ENCODE results near the gene NUCB2.
"Not testable (repeated sequence)": the region's sequence is repeated elsewhere in the genome, so short reads cannot be mapped to it uniquely, and the experiment has no call there.

GRCh38 chr11:17242954-17243353 lies 33.6 kb upstream of the NUCB2 start:
- not testable (repeated sequence) for TF ChIP-seq POLR2A (IDR thresholded peaks at IDR 0.05)
- TF ChIP-seq, protein P1, sequence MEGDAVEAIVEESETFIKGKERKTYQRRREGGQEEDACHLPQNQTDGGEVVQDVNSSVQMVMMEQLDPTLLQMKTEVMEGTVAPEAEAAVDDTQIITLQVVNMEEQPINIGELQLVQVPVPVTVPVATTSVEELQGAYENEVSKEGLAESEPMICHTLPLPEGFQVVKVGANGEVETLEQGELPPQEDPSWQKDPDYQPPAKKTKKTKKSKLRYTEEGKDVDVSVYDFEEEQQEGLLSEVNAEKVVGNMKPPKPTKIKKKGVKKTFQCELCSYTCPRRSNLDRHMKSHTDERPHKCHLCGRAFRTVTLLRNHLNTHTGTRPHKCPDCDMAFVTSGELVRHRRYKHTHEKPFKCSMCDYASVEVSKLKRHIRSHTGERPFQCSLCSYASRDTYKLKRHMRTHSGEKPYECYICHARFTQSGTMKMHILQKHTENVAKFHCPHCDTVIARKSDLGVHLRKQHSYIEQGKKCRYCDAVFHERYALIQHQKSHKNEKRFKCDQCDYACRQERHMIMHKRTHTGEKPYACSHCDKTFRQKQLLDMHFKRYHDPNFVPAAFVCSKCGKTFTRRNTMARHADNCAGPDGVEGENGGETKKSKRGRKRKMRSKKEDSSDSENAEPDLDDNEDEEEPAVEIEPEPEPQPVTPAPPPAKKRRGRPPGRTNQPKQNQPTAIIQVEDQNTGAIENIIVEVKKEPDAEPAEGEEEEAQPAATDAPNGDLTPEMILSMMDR (IDR thresholded peaks at IDR 0.05), result not testable (repeated sequence)

Measured in Peyer's patch (tissue), 4 donors.